K562 (cell line): ENCODE measurements around the gene JMJD1C. TPM values are rescaled to one million over a fixed set of nuclear protein-coding genes. Genes with fewer than 3 reads are reported as not detected.

Experiments
- BACH1 ChIP-seq: fragments of 200-800 bp; sonication (Bioruptor generic); IDR thresholded peaks from 2 replicates; pipeline ENCODE4 v1.6.1; 2016; ENCODE audit warnings: missing genetic modification characterization, missing compliant biosample characterization
- CHAMP1 ChIP-seq: fragments of 450-650 bp; IDR thresholded peaks from 2 replicates; pipeline ENCODE4 v1.6.1; 2016; ENCODE audit warnings: mild to moderate bottlenecking
- KDM1A ChIP-seq, 2 experiments: fragments of 450-650 bp; IDR thresholded peaks; 2 replicates each; pipeline ENCODE4 v1.6.1; 2016; ENCODE audit warnings: mild to moderate bottlenecking in 2 of 2
- L3MBTL2 ChIP-seq: fragments of 450-650 bp; IDR thresholded peaks from 2 replicates; pipeline ENCODE4 v1.6.1; 2016; ENCODE audit warnings: mild to moderate bottlenecking, moderate library complexity
- MYBL2 ChIP-seq, 2 experiments: fragments of 450-650 bp in 1 of 2; sonication (generic) in 1 of 2; formaldehyde crosslinking in 1 of 2; IDR thresholded peaks; 2 replicates each; pipeline versions ENCODE4 v1.6.1 to v1.8.1; 2017 to 2022; ENCODE audit warnings: borderline replicate concordance in 1 of 2, inconsistent platforms in 1 of 2, low read depth in 1 of 2, mild to moderate bottlenecking in 1 of 2, missing genetic modification reagents in 1 of 2, moderate library complexity in 1 of 2
- SIN3A ChIP-seq, 2 experiments: fragments of 150-350 bp in 1 of 2; IDR thresholded peaks; 2 replicates each; pipeline ENCODE4 v1.6.1; 2011 to 2016; ENCODE audit warnings: borderline replicate concordance in 2 of 2, low read depth in 2 of 2, low read length in 2 of 2, mild to moderate bottlenecking in 2 of 2, moderate library complexity in 2 of 2; ENCODE audit not compliant: control insufficient read depth in 1 of 2
- SMARCB1 ChIP-seq: IDR thresholded peaks from 2 replicates; pipeline ENCODE4 v1.6.1; 2011; ENCODE audit warnings: improper control_type of control experiment, low read depth; ENCODE audit not compliant: insufficient read length
- TEAD2 ChIP-seq: fragments of 450-650 bp; IDR thresholded peaks from 2 replicates; pipeline ENCODE4 v1.6.1; 2016; ENCODE audit warnings: missing genetic modification characterization, control low read depth, missing compliant biosample characterization
- THAP7 ChIP-seq: fragments of 250-450 bp; sonication (Bioruptor Pico); IDR thresholded peaks from 2 replicates; pipeline ENCODE4 v1.5.0; 2021
- THRAP3 ChIP-seq: fragments of 450-650 bp; IDR thresholded peaks from 2 replicates; pipeline ENCODE4 v1.6.1; 2016; ENCODE audit warnings: mild to moderate bottlenecking, inconsistent platforms, borderline replicate concordance
- TRIM25 ChIP-seq: fragments of 450-650 bp; IDR thresholded peaks from 2 replicates; pipeline ENCODE4 v1.7.0; 2016; ENCODE audit warnings: borderline replicate concordance
- VEZF1 ChIP-seq: fragments of 200-800 bp; sonication (Bioruptor generic); IDR thresholded peaks from 2 replicates; pipeline ENCODE4 v1.6.1; 2017; ENCODE audit warnings: missing genetic modification characterization, missing compliant biosample characterization
- XRCC4 ChIP-seq: IDR thresholded peaks from one replicate; pipeline ENCODE4 v1.6.1; 2011; ENCODE audit not compliant: insufficient read depth, insufficient read length; ENCODE audit errors: extremely low read depth
- ZBTB5 ChIP-seq: fragments of 450-650 bp; IDR thresholded peaks from 2 replicates; pipeline ENCODE4 v1.6.1; 2017; ENCODE audit warnings: antibody characterized with exemption
- polyA plus RNA-seq, 8 experiments: library from polyadenylated mRNA; depleted of rRNA in 4 of 8; stranded (reverse) in 5 of 8; unstranded in 3 of 8; fragments of >200 nt; fragmentation: Nextera tagmentation in 2 of 8; fragmentation: Illumina TruSeq in 1 of 8; extraction: Ambion mirVana in 2 of 8; extraction: Trizol in 1 of 8; gene quantifications; 2 replicates each; pipeline versions ENCODE4 v1.2.1 to v1.2.3, GENCODE V29; 2011 to 2014; ENCODE audit warnings: inconsistent platforms in 1 of 8, missing spikeins in 1 of 8
- total RNA-seq, 7 experiments: library from RNA; depleted of rRNA in 6 of 7; stranded (reverse); fragments of >200 nt in 6 of 7; fragmentation: Illumina TruSeq in 2 of 7; extraction: Trizol in 2 of 7; gene quantifications; 2 replicates each; pipeline versions ENCODE4 v1.2.1 to v1.2.3, GENCODE V29; 2011 to 2021; ENCODE audit warnings: low replicate concordance in 1 of 7

The JMJD1C gene
- total and polyA plus RNA-seq, 9 of the 15 experiments (the other 6 are each of a cell fraction or from before 2014, with no cell fraction given), result 25.3 to 68.0 (median 47.2) TPM

- TF ChIP-seq TEAD2 (tag), result no peak
- no peak for TF ChIP-seq XRCC4
- TF ChIP-seq BACH1 (tag), result no peak
- TF ChIP-seq THAP7 (CRISPR knock-in tag), result no peak
- TF ChIP-seq ZBTB5, result peak; percentile 31; the same call in 1 of the 2 replicates
- no peak for TF ChIP-seq CHAMP1
- TF ChIP-seq L3MBTL2, result no peak
- TF ChIP-seq VEZF1, result 0 out of 2 replicates have a peak, but pooled peaks have one; percentile 29
- 0 out of 2 replicates have a peak, but pooled peaks have one; percentile 33 for TF ChIP-seq TRIM25
- TF ChIP-seq SMARCB1, result no peak
- no peak for TF ChIP-seq KDM1A (IDR thresholded peaks at IDR 0.05)
- 0 out of 4 replicates have a peak, but pooled peaks of 1 of the 2 experiments have one; percentile 23 for TF ChIP-seq SIN3A (IDR thresholded peaks at IDR 0.05; ENCODE audit: borderline replicate concordance in 2 of 2, control insufficient read depth in 1 of 2, low read depth in 2 of 2, low read length in 2 of 2)
- TF ChIP-seq MYBL2 (IDR thresholded peaks at IDR 0.05; ENCODE audit: low read depth), result no peak
- TF ChIP-seq MYBL2 (CRISPR knock-in tag; IDR thresholded peaks at IDR 0.05; ENCODE audit: borderline replicate concordance), result no peak
- no peak for TF ChIP-seq THRAP3
These were observed 197.5 kb downstream of the JMJD1C start (continued) for GRCh38 chr10:63268149-63268797.
